Left ventricle myocardium inferior (tissue), 1 donor: ENCODE results near the gene HRH4. TPM values are rescaled to one million over a fixed set of nuclear protein-coding genes. Genes with fewer than 3 reads are reported as not detected.

ENCODE experiments used
- DNase-seq: peaks from one replicate; pipeline ENCODE4 v3.0.0-alpha.2; 2020
- H3K27ac ChIP-seq: fragments of 200-600 bp; replicated peaks from 2 replicates; pipeline ENCODE4 v1.8.0; 2021
- H3K27me3 ChIP-seq: fragments of 200-600 bp; 2 replicates; pipeline ENCODE4 v1.8.0; 2021; ENCODE audit warnings: low read depth
- H3K36me3 ChIP-seq: fragments of 200-600 bp; 2 replicates; pipeline ENCODE4 v1.8.0; 2021
- H3K4me1 ChIP-seq: fragments of 200-600 bp; 2 replicates; pipeline ENCODE4 v1.8.0; 2021
- H3K4me3 ChIP-seq: fragments of 200-600 bp; 2 replicates; pipeline ENCODE4 v1.8.0; 2021; ENCODE audit warnings: mild to moderate bottlenecking, moderate library complexity
- H3K9me3 ChIP-seq: fragments of 200-600 bp; replicated peaks from 2 replicates; pipeline ENCODE4 v1.8.0; 2021
- CTCF ChIP-seq: fragments of 200-600 bp; IDR thresholded peaks from 2 replicates; pipeline ENCODE4 v1.8.0; 2021; ENCODE audit warnings: antibody characterized with exemption, mild to moderate bottlenecking, borderline replicate concordance
- intact Hi-C: fragments of 100-400 bp; cut with micrococcal nuclease; formaldehyde crosslinking; loops from one replicate; pipeline ENCODE4 v1.11.0; 2022
- total RNA-seq: library from RNA; stranded (reverse); fragmentation: NEBNext Ultra II Directional; extraction: Animal tissue kit (Norgen Biotek cat#: 25700); gene quantifications from one replicate; pipeline ENCODE4 v1.2.1, GENCODE V29; 2021
- donor health status: DM: no; HTN: yes; CAD: no; lungs with severe emphysema.

HRH4 gene
- total RNA-seq, 1 donor from 2014 or later: 0.33 TPM

GRCh38 chr18:24446953-24447538, 13.4 kb upstream of the HRH4 start:
- intact Hi-C loops: no loop called here
- no peak for DNase-seq
- TF ChIP-seq CTCF: peak; percentile 33

DNA sequence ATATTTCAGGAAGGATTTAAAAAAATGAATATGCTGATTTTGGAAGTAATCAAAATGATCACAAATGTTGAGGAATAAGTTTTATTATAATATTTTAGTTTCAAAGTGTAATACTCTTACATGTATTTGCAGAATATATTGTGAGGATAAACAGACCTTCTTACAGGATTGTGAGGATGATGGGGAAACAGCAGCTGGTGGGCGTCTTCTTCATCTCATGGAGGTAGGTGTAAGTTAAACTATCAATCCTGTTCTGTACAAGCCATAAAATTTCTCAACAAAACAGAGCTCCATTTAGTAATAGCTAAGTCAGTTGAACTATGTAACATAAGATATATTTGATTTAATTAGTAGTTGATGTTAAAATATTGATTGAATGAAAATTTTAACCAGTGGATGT, 12.5 kb upstream of the HRH4 start:
- intact Hi-C loops: no loop called here
- no peak overlapping the region for H3K27ac ChIP-seq
- no peaks in the 10 kb centered on the region for H3K9me3 ChIP-seq
- H3K36me3 ChIP-seq: peaks cover 74% of the 10 kb centered on the region
- H3K4me3 ChIP-seq: no peak overlapping the region
- no peak for DNase-seq
- H3K4me1 ChIP-seq: peaks cover 8% of the 10 kb centered on the region
- H3K27me3 ChIP-seq: no peaks in the 10 kb centered on the region
- no peak for TF ChIP-seq CTCF

More at GRCh38 chr18:24446953-24447538, 13.4 kb upstream of the HRH4 start:
- Histone ChIP-seq H3K4me1 (peaks cover 8% of the 10 kb centered on the region), H3K27me3 (no peaks in the 10 kb centered on the region), H3K27ac (no peak overlapping the region), H3K36me3 (peaks cover 82% of the 10 kb centered on the region), H3K4me3 (no peak overlapping the region), H3K9me3 (no peaks in the 10 kb centered on the region)

GRCh38 chr18:24456549-24456948, 3.9 kb upstream of the HRH4 start:
- no peak for DNase-seq
- H3K27ac ChIP-seq: no peak overlapping the region
- TF ChIP-seq CTCF: no peak

DNA sequence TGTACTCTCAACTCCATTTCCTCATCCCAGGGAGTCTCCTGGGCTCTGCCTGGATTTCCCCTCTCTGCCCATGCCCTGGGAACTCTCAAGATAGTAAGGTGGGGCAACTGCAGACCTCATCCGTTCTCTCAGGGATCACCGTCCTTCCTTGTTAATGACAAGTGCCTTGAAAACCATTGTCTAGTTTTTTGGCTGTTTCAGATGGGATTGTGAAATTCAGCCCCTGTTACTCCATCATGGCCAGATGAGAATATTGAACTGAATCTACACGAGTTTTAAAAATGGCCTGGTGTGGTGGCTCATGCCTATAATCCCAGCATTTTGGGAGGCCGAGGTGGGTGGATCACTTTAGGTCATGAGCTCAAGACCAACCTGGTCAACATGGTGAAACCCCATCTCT, 665 bp upstream of the HRH4 start:
- H3K27ac ChIP-seq: no peak overlapping the region
- H3K4me1 ChIP-seq: no peaks in the 10 kb centered on the region
- intact Hi-C loops: no loop called here
- no peaks in the 10 kb centered on the region for H3K27me3 ChIP-seq
- H3K4me3 ChIP-seq: no peak overlapping the region
- no peak for DNase-seq
- H3K9me3 ChIP-seq: no peaks in the 10 kb centered on the region
- TF ChIP-seq CTCF: no peak
- H3K36me3 ChIP-seq: no peaks in the 10 kb centered on the region

More at GRCh38 chr18:24456549-24456948, 3.9 kb upstream of the HRH4 start:
- no peaks in the 10 kb centered on the region for H3K9me3 ChIP-seq
- H3K4me1 ChIP-seq: no peaks in the 10 kb centered on the region
- H3K27me3 ChIP-seq: no peaks in the 10 kb centered on the region
- intact Hi-C loops: no loop called here
- H3K36me3 ChIP-seq: peaks cover 4% of the 10 kb centered on the region
- no peak overlapping the region for H3K4me3 ChIP-seq

GRCh38 chr18:24461996-24462395, 1.6 kb downstream of the HRH4 start:
- Histone ChIP-seq H3K4me3 (no peak overlapping the region), H3K36me3 (no peaks in the 10 kb centered on the region), H3K27me3 (peaks cover 4% of the 10 kb centered on the region), H3K9me3 (no peaks in the 10 kb centered on the region), H3K27ac (no peak overlapping the region), H3K4me1 (no peaks in the 10 kb centered on the region)
- intact Hi-C loops: no loop called here
- no peak for TF ChIP-seq CTCF
- DNase-seq: no peak
